DOHH2 (cell line): ENCODE data around the gene SGPL1.

ENCODE experiments used
- H3F3A ChIP-seq: fragments of 200-600 bp; sonication (generic), shearing (Covaris generic); 2 replicates; pipeline ENCODE4 v1.6.0; 2016; ENCODE audit warnings: antibody characterized with exemption, mild to moderate bottlenecking; ENCODE audit not compliant: control insufficient read depth, insufficient read depth
- H3K27ac ChIP-seq: fragments of 200-600 bp; sonication (generic); 2 replicates; pipeline ENCODE4 v1.5.1; 2014; ENCODE audit warnings: low read depth, mild to moderate bottlenecking, low read length, moderate library complexity
- H3K27me3 ChIP-seq: fragments of 200-600 bp; sonication (generic); 2 replicates; pipeline ENCODE4 v1.6.1; 2014; ENCODE audit warnings: mild to moderate bottlenecking, low read length, mixed read lengths; ENCODE audit not compliant: control insufficient read depth
- H3K36me3 ChIP-seq: fragments of 200-600 bp; sonication (generic); 2 replicates; pipeline ENCODE4 v1.6.1; 2014; ENCODE audit warnings: mild to moderate bottlenecking, low read length, moderate library complexity, mixed read lengths; ENCODE audit not compliant: control insufficient read depth
- H3K4me1 ChIP-seq: fragments of 200-600 bp; sonication (generic); 2 replicates; pipeline ENCODE4 v1.6.1; 2014; ENCODE audit warnings: mild to moderate bottlenecking, low read length, mixed read lengths; ENCODE audit not compliant: control insufficient read depth
- H3K4me2 ChIP-seq: fragments of 200-600 bp; sonication (generic); 2 replicates; pipeline ENCODE4 v1.6.0; 2014; ENCODE audit warnings: mild to moderate bottlenecking, low read length, moderate library complexity
- H3K4me3 ChIP-seq: fragments of 200-600 bp; sonication (generic); 2 replicates; pipeline ENCODE4 v1.5.1; 2014; ENCODE audit warnings: mild to moderate bottlenecking, low read length, mixed read lengths
- H3K79me2 ChIP-seq: fragments of 200-600 bp; sonication (generic); 2 replicates; pipeline ENCODE4 v1.6.1; 2014; ENCODE audit warnings: mild to moderate bottlenecking, low read length, mixed read lengths; ENCODE audit not compliant: control insufficient read depth
- H3K9me2 ChIP-seq: fragments of 200-600 bp; sonication (generic); replicated peaks from 2 replicates; pipeline ENCODE4 v1.6.1; 2014; ENCODE audit warnings: mild to moderate bottlenecking, low read length, mixed read lengths; ENCODE audit not compliant: control insufficient read depth
- H3K9me3 ChIP-seq: fragments of 200-600 bp; sonication (generic); 2 replicates; pipeline ENCODE4 v1.6.1; 2014; ENCODE audit warnings: antibody characterized with exemption, low read length, mixed read lengths; ENCODE audit not compliant: control insufficient read depth, insufficient read depth
- H4K20me1 ChIP-seq: fragments of 200-600 bp; sonication (generic); 2 replicates; pipeline ENCODE4 v1.6.0; 2014; ENCODE audit warnings: low read depth, mild to moderate bottlenecking, antibody characterized with exemption, low read length, moderate library complexity; ENCODE audit not compliant: control insufficient read depth, insufficient read depth
- CTCF ChIP-seq: fragments of 200-600 bp; sonication (generic); IDR thresholded peaks from one replicate; pipeline ENCODE4 v1.5.1; 2014; ENCODE audit warnings: antibody characterized with exemption, mild to moderate bottlenecking, low read depth, low read length; ENCODE audit not compliant: poor library complexity, severe bottlenecking
- EZH2phosphoT487 ChIP-seq: fragments of 200-600 bp; sonication (generic); IDR thresholded peaks from 2 replicates; pipeline ENCODE4 v1.6.1; 2017; ENCODE audit warnings: borderline replicate concordance, mild to moderate bottlenecking, antibody characterized with exemption, low read length, moderate library complexity, mixed read lengths

The SGPL1 gene

GRCh38 chr10:70804421-70804808 is 11.3 kb upstream of the SGPL1 start:
- H3K4me2 ChIP-seq, result no peak overlapping the region
- H4K20me1 ChIP-seq, result no peaks in the 10 kb centered on the region
- H3K4me3 ChIP-seq, result no peak overlapping the region
- H3K27me3 ChIP-seq, result peaks cover 9% of the 10 kb centered on the region; the same call in 1 of the 2 replicates
- H3K9me3 ChIP-seq, result no peaks in the 10 kb centered on the region
- no peaks in the 10 kb centered on the region for H3K36me3 ChIP-seq
- H3K4me1 ChIP-seq, result no peaks in the 10 kb centered on the region
- no peak overlapping the region for H3K27ac ChIP-seq
- H3F3A ChIP-seq, result no peaks in the 10 kb centered on the region
- no peaks in the 10 kb centered on the region for H3K9me2 ChIP-seq
- TF ChIP-seq CTCF, result no peak
- TF ChIP-seq EZH2phosphoT487, result no peak
- no peaks in the 10 kb centered on the region for H3K79me2 ChIP-seq

DNA sequence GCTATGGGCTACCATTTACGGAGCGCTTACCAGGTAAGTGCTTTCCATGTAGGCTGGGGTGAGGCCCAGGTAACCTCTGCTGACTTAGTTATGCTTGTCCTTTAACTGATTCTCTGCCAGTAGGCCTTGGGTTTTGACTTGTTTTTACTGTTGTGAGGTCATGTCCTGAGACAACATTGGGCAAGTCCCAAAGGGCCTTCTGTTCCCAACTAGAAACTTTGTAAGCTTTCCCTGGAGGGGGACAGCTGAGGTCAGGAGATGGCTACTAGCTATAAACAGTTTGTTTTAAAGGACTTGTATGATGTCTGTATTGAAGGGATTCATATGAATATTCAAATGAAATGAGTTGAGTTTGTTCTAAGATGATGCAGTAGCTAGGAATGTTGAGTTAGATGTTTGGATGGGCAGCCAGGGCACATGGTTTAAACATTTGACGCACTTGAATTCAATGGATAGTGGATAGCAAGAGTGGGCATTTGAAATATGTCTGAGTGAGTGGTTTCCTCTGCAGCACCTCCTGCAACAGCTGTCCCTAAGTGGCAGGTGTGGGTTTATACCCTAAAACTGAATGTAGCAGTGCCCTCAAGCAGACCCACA is 10.0 kb upstream of the SGPL1 start:
- Histone ChIP-seq H3K4me3 (no peak overlapping the region), H3K9me3 (no peaks in the 10 kb centered on the region), H3K36me3 (no peaks in the 10 kb centered on the region), H3K9me2 (no peaks in the 10 kb centered on the region), H3K4me2 (no peak overlapping the region), H3K27me3 (peaks cover 9% of the 10 kb centered on the region; the same call in 1 of the 2 replicates), H3K4me1 (no peaks in the 10 kb centered on the region), H3K79me2 (no peaks in the 10 kb centered on the region), H3F3A (no peaks in the 10 kb centered on the region), H4K20me1 (no peaks in the 10 kb centered on the region), H3K27ac (no peak overlapping the region)
- TF ChIP-seq CTCF (no peak), EZH2phosphoT487 (no peak)

GRCh38 chr10:70806841-70807240 is 8.9 kb upstream of the SGPL1 start:
- Histone ChIP-seq H3K4me1 (no peaks in the 10 kb centered on the region), H3K27me3 (peaks cover 9% of the 10 kb centered on the region; the same call in 1 of the 2 replicates), H3K27ac (no peak overlapping the region), H3K9me3 (no peaks in the 10 kb centered on the region), H3K36me3 (no peaks in the 10 kb centered on the region), H3K4me2 (no peak overlapping the region), H3K79me2 (no peaks in the 10 kb centered on the region), H3F3A (no peaks in the 10 kb centered on the region), H3K9me2 (no peaks in the 10 kb centered on the region), H4K20me1 (no peaks in the 10 kb centered on the region), H3K4me3 (no peak overlapping the region)
- no peak for TF ChIP-seq CTCF
- TF ChIP-seq EZH2phosphoT487, result no peak
